Esophagus (tissue), 2 donors: ENCODE measurements around the gene ARID1B. TPM values are rescaled to one million over a fixed set of nuclear protein-coding genes. Genes with fewer than 3 reads are reported as not detected.

Experiments
- H3K27ac ChIP-seq, 2 donors: one replicate each; pipeline ENCODE4 v1.5.1; 2013; ENCODE audit warnings: low read depth in 2 of 2, mild to moderate bottlenecking in 2 of 2, inconsistent platforms in 1 of 2, low read length in 1 of 2, moderate library complexity in 1 of 2
- H3K27me3 ChIP-seq, 2 donors: one replicate each; pipeline ENCODE4 v1.6.1; 2013; ENCODE audit warnings: low read length in 2 of 2, control low read depth in 1 of 2, mild to moderate bottlenecking in 1 of 2; ENCODE audit not compliant: insufficient read depth in 2 of 2, control insufficient read depth in 1 of 2
- H3K36me3 ChIP-seq, 2 donors: one replicate each; pipeline ENCODE4 v1.6.1; 2013; ENCODE audit warnings: low read length in 1 of 2; ENCODE audit not compliant: control insufficient read depth in 2 of 2, insufficient read depth in 2 of 2
- H3K4me1 ChIP-seq, 2 donors: one replicate each; pipeline ENCODE4 v1.6.1; 2013; ENCODE audit warnings: low read length in 1 of 2; ENCODE audit not compliant: control insufficient read depth in 2 of 2, insufficient read depth in 2 of 2
- H3K4me3 ChIP-seq, 2 donors: one replicate each; pipeline ENCODE4 v1.5.1; 2013; ENCODE audit warnings: low read length in 2 of 2, mild to moderate bottlenecking in 2 of 2, low read depth in 1 of 2, moderate library complexity in 1 of 2
- H3K9me3 ChIP-seq, 2 donors: one replicate each; pipeline ENCODE4 v1.6.1; 2013; ENCODE audit warnings: mild to moderate bottlenecking in 2 of 2, low read depth in 1 of 2, low read length in 1 of 2, moderate library complexity in 1 of 2; ENCODE audit not compliant: control insufficient read depth in 2 of 2, insufficient read depth in 1 of 2
- WGBS, 2 donors: extraction: QIAGEN DNeasy Blood & Tissue Kit; methylation state at CpG; one replicate each; pipeline ENCODE4 v1.1.7; 2013; 5-methylcytosine and 5-hydroxymethylcytosine counted together
- polyA plus RNA-seq, 2 donors: library from polyadenylated mRNA; stranded (reverse); fragments of 200-250 nt; gene quantifications; one replicate each; pipeline ENCODE4 v1.2.3, GENCODE V29; 2013
- donor health status: healthy with polysubstance abuse.
- donor health status: Bipolar disorder and iron deficiency.

ARID1B gene
- polyA plus RNA-seq, 2 donors = 15.9 to 16.1 TPM

DNA sequence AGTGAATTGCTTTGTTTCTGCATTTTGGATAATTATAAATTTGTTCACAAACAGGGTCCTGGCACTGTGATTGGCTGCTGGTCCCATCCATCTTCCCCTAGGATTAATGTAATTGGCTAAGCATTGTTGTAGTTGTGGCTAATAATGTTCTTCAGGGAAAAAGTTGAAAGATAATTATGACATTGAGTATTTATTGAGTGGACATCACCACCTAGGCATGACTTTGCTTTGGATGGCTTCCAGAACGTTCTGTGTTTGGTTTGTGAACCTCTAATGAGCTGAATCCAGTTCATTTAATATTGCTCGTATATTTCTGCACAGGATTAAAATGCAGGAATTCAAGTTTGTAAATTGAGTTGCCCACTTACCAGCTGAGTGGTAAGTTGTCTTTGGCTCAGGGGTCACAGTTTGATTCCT, 55.1 kb downstream of the ARID1B start:
- Histone ChIP-seq H3K27me3 (no peaks in the 10 kb centered on the region), H3K4me3 (no peak overlapping the region), H3K36me3 (peaks cover 0 to 5% of the 10 kb centered on the region in 2 donors), H3K9me3 (no peaks in the 10 kb centered on the region), H3K27ac (no peak overlapping the region), H3K4me1 (peaks cover 2 to 7% of the 10 kb centered on the region in 2 donors)
- 40 to 42% methylated on average over 2 of the region's 2 CpGs for WGBS, 2 donors

DNA sequence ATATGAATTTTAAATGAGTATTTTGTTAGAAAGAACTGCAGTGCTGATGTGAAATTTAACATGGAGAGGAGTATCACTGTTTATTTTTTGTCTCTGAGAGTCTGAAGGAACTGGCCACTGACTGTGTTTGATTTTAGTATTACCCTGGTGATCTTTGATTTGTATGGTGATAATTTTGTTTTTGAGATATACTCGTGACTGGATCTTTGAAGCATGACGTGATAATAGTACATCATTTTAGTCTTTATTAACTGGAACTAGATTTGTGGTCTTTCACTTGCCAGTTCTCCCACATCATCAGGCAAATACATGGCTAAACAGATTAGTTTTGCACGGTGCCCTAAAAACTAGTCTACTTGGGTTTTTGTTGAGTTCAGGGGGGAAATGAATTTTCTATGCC, 55.5 kb downstream of the ARID1B start:
- peaks cover 3 to 4% of the 10 kb centered on the region in 2 donors for H3K4me1 ChIP-seq
- WGBS, 2 donors = 55 to 64% methylated on average over 3 of the region's 3 CpGs

DNA sequence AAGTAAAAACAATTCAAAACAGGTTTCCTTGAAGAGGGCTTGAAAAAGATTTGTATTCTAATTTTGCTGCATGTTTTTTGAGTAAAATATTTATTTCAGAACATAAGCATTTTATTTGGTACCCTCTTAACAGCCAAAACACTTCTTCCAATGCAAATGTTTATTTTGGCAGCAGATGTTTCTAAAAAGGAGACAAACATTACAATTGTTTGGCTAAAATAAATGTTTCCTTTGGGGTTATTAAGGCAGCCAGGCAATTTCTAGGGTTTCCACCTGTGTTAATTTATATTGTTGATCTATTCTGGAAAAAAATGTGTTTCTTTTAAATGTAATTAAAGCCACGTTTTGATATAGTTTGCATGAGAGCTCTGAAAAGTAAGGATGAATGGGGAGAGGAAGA, 56.6 kb downstream of the ARID1B start:
- 19 to 27% methylated on average over 1 of the region's 1 CpG for WGBS, 2 donors
- Histone ChIP-seq H3K4me1 (peaks cover 0 to 4% of the 10 kb centered on the region in 2 donors), H3K9me3 (no peaks in the 10 kb centered on the region), H3K27ac (no peak overlapping the region), H3K27me3 (no peaks in the 10 kb centered on the region), H3K4me3 (no peak overlapping the region), H3K36me3 (peaks cover 0 to 5% of the 10 kb centered on the region in 2 donors)

More for the DNA sequence above, 55.5 kb downstream of the ARID1B start:
- Histone ChIP-seq H3K9me3 (no peaks in the 10 kb centered on the region), H3K4me3 (no peak overlapping the region), H3K27ac (no peak overlapping the region), H3K27me3 (no peaks in the 10 kb centered on the region), H3K36me3 (peaks cover 0 to 5% of the 10 kb centered on the region in 2 donors)

DNA sequence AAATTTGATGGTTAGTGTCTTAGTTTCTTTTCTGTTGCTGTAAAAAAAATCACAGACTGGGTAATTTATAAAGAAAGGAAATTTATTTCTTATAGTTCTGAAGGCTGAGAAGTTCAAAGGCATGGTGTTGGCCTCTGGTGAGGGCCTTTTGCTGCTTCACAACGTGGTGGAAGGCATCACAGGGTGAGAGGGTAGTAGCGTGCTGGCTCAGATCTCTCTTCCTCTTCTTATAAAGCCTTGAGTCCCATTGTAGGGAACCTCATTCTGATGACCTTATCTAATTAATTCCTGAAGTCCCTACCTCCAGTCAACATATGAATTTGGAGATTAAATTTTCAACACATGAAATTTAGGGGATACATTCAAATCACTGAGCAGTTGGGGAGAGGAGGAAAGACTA, 62.0 kb downstream of the ARID1B start:
- peaks cover 2 to 9% of the 10 kb centered on the region in 2 donors for H3K4me1 ChIP-seq
- no peak overlapping the region for H3K4me3 ChIP-seq
- peaks cover 0 to 2% of the 10 kb centered on the region in 2 donors for H3K36me3 ChIP-seq
- WGBS, 2 donors = 72 to 85% methylated on average over 2 of the region's 2 CpGs
- no peaks in the 10 kb centered on the region for H3K9me3 ChIP-seq
- H3K27me3 ChIP-seq = no peaks in the 10 kb centered on the region
- no peak overlapping the region for H3K27ac ChIP-seq

DNA sequence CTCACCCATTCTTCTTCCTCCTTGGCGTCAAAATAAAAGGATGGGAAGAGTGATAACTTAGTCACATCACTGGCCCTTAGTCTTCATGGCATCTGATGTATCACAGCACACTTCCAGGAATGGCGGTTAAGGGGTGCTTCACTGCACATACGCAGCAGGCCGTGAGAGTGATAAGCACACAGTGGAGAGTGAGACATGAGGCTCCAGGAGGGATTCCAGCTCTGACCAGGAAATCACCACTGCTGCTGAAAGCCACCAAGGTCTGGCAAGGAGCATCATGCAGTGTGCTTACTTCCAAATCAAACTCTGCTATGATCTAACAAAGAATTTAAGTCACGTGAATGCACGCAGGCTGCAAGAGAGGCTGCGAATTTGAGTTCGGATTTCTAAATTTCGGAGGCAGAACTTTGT, 62.4 kb downstream of the ARID1B start:
- 80 to 81% methylated on average over 9 of the region's 9 CpGs for WGBS, 2 donors
- Histone ChIP-seq H3K4me3 (no peak overlapping the region), H3K27me3 (no peaks in the 10 kb centered on the region), H3K36me3 (peaks cover 0 to 2% of the 10 kb centered on the region in 2 donors), H3K9me3 (no peaks in the 10 kb centered on the region), H3K4me1 (peaks cover 2 to 9% of the 10 kb centered on the region in 2 donors), H3K27ac (no peak overlapping the region)

DNA sequence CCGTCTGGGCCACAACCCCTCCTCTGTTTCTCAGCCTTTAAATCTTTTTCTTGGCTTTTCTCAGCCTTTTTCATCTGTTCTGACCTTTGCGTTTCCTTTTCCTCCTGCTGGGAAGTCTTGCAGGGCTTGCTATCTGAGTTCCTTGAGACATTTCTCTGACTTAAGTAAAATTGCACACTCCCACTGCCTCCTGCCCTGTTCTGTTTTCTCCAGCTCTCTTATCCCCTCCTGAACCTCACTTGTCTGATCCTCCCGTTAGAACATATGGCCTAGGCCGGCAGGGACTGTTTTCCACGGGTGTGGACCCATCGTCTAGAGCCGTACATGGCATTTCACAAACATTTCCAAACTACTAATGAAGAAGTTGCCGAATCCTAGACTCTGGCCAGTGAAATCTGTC, 63.0 kb downstream of the ARID1B start:
- Histone ChIP-seq H3K4me3 (no peak overlapping the region), H3K27ac (no peak overlapping the region), H3K4me1 (peaks cover 2 to 9% of the 10 kb centered on the region in 2 donors), H3K36me3 (peaks cover 0 to 2% of the 10 kb centered on the region in 2 donors), H3K9me3 (no peaks in the 10 kb centered on the region), H3K27me3 (no peaks in the 10 kb centered on the region)
- 63 to 65% methylated on average over 8 of the region's 8 CpGs for WGBS, 2 donors

DNA sequence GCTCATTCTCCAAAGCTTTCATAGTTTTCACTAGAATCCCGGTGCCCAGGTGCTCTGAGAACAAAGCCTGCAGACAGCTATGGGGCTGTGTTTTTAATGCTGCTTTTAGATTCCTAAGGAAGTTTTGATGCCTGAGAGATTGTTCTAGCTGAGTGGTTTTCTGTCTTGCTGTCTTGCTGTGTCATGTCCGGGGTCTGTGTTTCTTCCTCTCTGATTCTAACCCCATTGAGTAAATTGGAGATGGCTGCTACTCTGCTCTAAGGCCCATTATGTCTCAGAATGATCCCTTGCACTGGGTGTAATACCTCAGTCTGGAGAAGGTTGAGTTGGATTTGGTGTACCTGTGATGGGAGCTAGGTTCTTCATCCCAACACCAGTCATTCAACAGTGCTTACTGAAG, 63.4 kb downstream of the ARID1B start:
- Histone ChIP-seq H3K4me1 (peaks cover 2 to 9% of the 10 kb centered on the region in 2 donors), H3K27ac (no peak overlapping the region), H3K4me3 (no peak overlapping the region), H3K27me3 (no peaks in the 10 kb centered on the region), H3K9me3 (no peaks in the 10 kb centered on the region), H3K36me3 (peaks cover 0 to 2% of the 10 kb centered on the region in 2 donors)
- WGBS, 2 donors = 82 to 93% methylated on average over 2 of the region's 2 CpGs

DNA sequence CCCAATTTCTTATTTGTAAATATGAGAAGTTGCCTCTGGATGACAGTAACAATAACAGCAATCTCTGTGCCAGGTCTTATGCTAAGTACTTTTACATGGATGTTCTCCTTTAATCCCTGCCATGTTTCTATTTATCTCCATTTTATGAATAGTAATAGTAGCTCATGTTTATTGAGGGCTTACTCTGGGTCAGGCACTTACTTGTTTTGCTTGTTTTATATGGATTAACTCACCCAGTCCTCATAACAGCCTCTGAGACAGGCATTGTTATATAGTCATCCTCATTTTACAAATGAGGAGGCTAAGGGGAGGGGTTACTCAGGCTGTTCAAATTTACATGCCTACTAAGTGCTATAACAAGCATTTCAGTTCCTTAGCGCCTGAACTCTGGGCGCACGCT, 64.3 kb downstream of the ARID1B start:
- Histone ChIP-seq H3K4me1 (peaks cover 2 to 11% of the 10 kb centered on the region in 2 donors), H3K9me3 (no peaks in the 10 kb centered on the region), H3K4me3 (no peak overlapping the region), H3K36me3 (no peaks in the 10 kb centered on the region), H3K27ac (no peak overlapping the region), H3K27me3 (no peaks in the 10 kb centered on the region)
- 98 to 100% methylated on average over 3 of the region's 3 CpGs for WGBS, 2 donors

DNA sequence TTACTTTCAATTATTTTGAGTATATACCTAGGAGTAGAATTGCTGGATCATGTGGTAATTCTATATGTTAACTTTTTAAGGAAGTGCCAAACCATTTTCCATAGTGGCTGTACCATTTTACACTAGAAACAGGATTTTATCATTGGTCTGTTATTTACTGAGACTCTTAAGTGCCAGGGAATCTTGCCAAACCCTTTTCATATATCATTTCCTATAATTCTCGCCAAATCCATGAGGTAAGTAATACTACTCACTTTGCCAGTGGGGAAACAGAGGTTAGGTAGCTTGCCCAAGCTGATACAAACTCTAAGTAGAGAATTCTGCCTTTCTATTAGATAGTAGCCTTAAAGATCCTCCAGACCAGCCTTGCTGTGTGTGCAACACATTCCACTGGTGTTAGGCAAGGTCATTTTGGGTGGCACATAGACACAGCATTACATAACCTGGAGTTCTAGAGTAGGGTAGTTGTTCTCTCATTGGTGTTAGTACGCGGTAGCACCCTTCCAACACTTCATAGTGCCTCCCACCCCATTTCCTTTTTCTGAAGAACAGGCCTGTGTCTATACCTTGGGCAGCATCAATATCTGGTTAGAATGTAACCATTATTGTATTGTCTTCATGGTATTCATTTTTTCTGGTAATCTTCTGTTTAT, 65.5 kb downstream of the ARID1B start:
- 75 to 82% methylated on average over 3 of the region's 3 CpGs for WGBS, 2 donors
- no peaks in the 10 kb centered on the region for H3K27me3 ChIP-seq
- H3K4me1 ChIP-seq = peaks cover under 1 to 13% of the 10 kb centered on the region in 2 donors
- no peak overlapping the region for H3K27ac ChIP-seq
- H3K9me3 ChIP-seq = no peaks in the 10 kb centered on the region
- H3K4me3 ChIP-seq = no peak overlapping the region
- no peaks in the 10 kb centered on the region for H3K36me3 ChIP-seq

DNA sequence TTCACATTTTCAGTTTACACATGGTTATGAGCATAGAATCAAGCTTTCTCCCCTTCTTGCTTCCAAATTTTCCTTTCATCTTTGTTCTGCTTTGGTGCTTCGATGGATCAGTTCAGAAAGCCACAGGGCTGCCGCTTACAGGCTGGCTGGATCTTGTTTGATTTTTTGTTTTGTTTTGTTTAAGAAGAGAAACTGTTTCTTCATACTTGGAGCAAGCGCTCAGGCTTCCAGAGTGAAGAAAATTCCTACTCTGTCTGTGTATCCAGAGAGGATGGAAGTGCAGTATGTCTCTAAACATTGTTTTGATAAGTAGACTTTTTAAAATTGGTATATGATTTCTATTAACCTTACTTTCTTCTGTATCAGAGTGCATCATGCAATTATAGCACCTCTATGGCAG, 66.9 kb downstream of the ARID1B start:
- Histone ChIP-seq H3K36me3 (no peaks in the 10 kb centered on the region), H3K27ac (no peak overlapping the region), H3K4me1 (peaks cover 0 to 13% of the 10 kb centered on the region in 2 donors), H3K4me3 (no peak overlapping the region), H3K9me3 (no peaks in the 10 kb centered on the region), H3K27me3 (no peaks in the 10 kb centered on the region)
- WGBS, 2 donors = 52 to 61% methylated on average over 3 of the region's 3 CpGs
